BLaER1 treated with 17β-estradiol and CSF1 and Interleukin-3, amounts not matched to agents 10 nM and 100 nM (cell line): Measurements from ENCODE around the gene GNPTAB.

Source experiments
- H3K27ac ChIP-seq, 11 experiments: shearing (Covaris generic); formaldehyde crosslinking; 2 replicates each; pipeline ENCODE4 v1.8.1; 2022
- H3K27me3 ChIP-seq, 11 experiments: shearing (Covaris generic); formaldehyde crosslinking; 2 replicates each; pipeline ENCODE4 v1.8.1; 2022
- H3K36me3 ChIP-seq, 11 experiments: shearing (Covaris generic); formaldehyde crosslinking; 2 replicates each; pipeline ENCODE4 v1.8.1; 2022
- H3K4me1 ChIP-seq, 10 experiments: shearing (Covaris generic); formaldehyde crosslinking; 2 replicates each; pipeline ENCODE4 v1.8.1; 2022
- H3K4me2 ChIP-seq, 11 experiments: shearing (Covaris generic); formaldehyde crosslinking; 2 replicates each; pipeline ENCODE4 v1.8.1; 2022
- H3K4me3 ChIP-seq, 10 experiments: shearing (Covaris generic); formaldehyde crosslinking; 2 replicates each; pipeline ENCODE4 v1.8.1; 2022
- H3K9ac ChIP-seq, 11 experiments: shearing (Covaris generic); formaldehyde crosslinking; 2 replicates each; pipeline ENCODE4 v1.8.1; 2022
- H3K9me3 ChIP-seq, 11 experiments: shearing (Covaris generic); formaldehyde crosslinking; replicated peaks in 1 of 11; 2 replicates each; pipeline ENCODE4 v1.8.1; 2022
- H4K20me1 ChIP-seq, 11 experiments: shearing (Covaris generic); formaldehyde crosslinking; 2 replicates each; pipeline ENCODE4 v1.8.1; 2022
- Cebpa-rat ChIP-seq, 11 experiments: shearing (Covaris generic); IDR thresholded peaks; 2 replicates each; pipeline ENCODE4 v1.8.1; 2022

Gene GNPTAB

DNA sequence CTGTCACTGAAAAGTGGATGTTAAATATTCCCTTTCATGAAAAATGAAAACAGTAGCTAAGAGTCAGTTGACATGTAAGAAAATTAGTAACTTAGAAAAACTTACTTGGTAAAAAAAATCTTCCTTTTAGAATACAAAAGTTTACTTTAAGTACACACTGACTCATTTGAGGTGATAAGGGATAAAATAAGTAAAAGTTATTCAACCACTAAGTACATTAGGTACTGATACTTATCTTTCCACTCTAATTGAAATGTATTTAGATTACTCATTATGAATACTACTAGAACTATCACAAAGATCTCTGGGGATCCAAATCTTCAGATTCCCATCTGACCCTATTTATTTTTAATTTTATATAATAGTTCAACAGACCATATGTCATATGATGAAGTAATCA lies 103.7 kb downstream of the GNPTAB start:
- Histone ChIP-seq H4K20me1 (no peaks in the 10 kb centered on the region), H3K36me3 (peaks cover 23 to 70% (median 47%) of the 10 kb centered on the region in 11 experiments), H3K9me3 (no peaks in the 10 kb centered on the region), H3K9ac (no peak overlapping the region), H3K4me1 (no peaks in the 10 kb centered on the region), H3K27me3 (no peaks in the 10 kb centered on the region), H3K27ac (no peak overlapping the region), H3K4me2 (no peak overlapping the region), H3K4me3 (no peak overlapping the region)
- TF ChIP-seq Cebpa-rat (IDR thresholded peaks at IDR 0.05) = no peak

GRCh38 chr12:101722392-101722791 lies 108.4 kb downstream of the GNPTAB start:
- H3K9me3 ChIP-seq = no peaks in the 10 kb centered on the region
- H3K27me3 ChIP-seq = no peaks in the 10 kb centered on the region
- TF ChIP-seq Cebpa-rat (IDR thresholded peaks at IDR 0.05) = no peak
- no peak overlapping the region for H3K9ac ChIP-seq
- no peak overlapping the region for H3K4me2 ChIP-seq
- H3K4me3 ChIP-seq = no peak overlapping the region
- no peak overlapping the region for H3K27ac ChIP-seq
- peaks cover 17 to 72% (median 38%) of the 10 kb centered on the region in 11 experiments for H3K36me3 ChIP-seq
- H3K4me1 ChIP-seq = no peaks in the 10 kb centered on the region
- H4K20me1 ChIP-seq = no peaks in the 10 kb centered on the region

GRCh38 chr12:101720118-101720517 lies 110.6 kb downstream of the GNPTAB start:
- Histone ChIP-seq H3K9ac (no peak overlapping the region), H3K27me3 (no peaks in the 10 kb centered on the region), H3K4me3 (no peak overlapping the region), H3K36me3 (peaks cover 17 to 59% (median 26%) of the 10 kb centered on the region in 11 experiments; a peak in 21 of 22 replicates), H3K4me1 (peaks cover 0 to 9% (median 3%) of the 10 kb centered on the region in 10 experiments; a peak in 10 of 20 replicates), H4K20me1 (peaks cover 0 to 8% (median 0%) of the 10 kb centered on the region in 11 experiments; a peak in 1 of 22 replicates), H3K27ac (no peak overlapping the region), H3K9me3 (no peaks in the 10 kb centered on the region), H3K4me2 (no peak overlapping the region)
- no peak for TF ChIP-seq Cebpa-rat (IDR thresholded peaks at IDR 0.05)

DNA sequence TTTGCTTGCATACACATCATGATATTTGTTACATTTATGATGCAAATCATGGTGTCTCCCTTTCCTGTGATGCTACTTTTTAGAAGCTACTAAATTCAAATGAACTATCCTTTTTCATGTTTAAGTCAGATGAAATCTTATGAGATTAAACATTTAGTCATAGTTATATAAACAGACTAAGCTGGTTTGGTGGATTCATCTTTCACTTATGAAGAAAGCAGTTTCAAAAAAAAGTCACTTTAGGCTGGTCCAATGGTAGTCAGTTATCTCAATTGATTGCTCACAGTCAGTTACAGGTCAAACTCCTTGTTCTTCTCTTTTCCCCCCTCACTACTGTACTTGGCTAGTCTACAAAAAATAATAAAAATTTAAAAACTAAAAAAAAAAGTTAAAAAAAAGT lies 111.2 kb downstream of the GNPTAB start:
- Histone ChIP-seq H3K9me3 (no peaks in the 10 kb centered on the region), H3K27ac (no peak overlapping the region), H3K4me1 (peaks cover 0 to 15% (median 8%) of the 10 kb centered on the region in 10 experiments; a peak in 10 of 20 replicates), H4K20me1 (peaks cover 0 to 11% (median 0%) of the 10 kb centered on the region in 11 experiments; a peak in 1 of 22 replicates), H3K27me3 (no peaks in the 10 kb centered on the region), H3K4me2 (no peak overlapping the region), H3K36me3 (peaks cover 15 to 55% (median 23%) of the 10 kb centered on the region in 11 experiments; a peak in 20 of 22 replicates), H3K9ac (no peak overlapping the region), H3K4me3 (no peak overlapping the region)
- no peak for TF ChIP-seq Cebpa-rat (IDR thresholded peaks at IDR 0.05)

DNA sequence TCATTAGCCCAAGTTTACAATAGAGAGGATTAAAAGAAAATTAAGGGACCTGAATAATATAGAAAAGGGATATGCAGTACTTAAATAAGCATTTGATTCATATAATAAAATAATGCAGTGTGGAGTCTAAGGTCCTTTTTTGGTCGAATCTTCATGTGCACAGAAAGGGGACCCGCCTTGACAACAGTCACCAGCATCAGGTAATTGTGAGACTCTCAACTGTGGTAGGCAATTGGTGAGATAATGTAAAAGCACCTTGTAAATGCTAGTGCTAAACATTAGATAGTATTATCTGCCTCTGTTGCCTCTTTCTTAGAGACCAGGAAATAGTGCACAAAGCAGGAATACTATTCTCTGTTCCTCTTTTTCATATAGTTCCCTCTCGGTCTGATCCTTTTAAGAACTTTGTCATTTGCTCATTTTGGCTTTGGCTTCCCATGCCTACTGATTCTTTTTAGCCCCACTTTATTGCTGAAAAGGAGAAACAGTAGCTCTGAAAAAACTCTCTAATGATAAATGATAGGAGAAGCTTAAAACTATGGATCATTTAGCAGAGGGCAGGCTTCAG lies 115.8 kb downstream of the GNPTAB start:
- H3K4me2 ChIP-seq = peak overlapping the region in 6 of 11 experiments; percentile 34 to 53 (median 46); a peak in 10 of 22 replicates

GRCh38 chr12:101713930-101714329 lies 116.8 kb downstream of the GNPTAB start:
- no peak for TF ChIP-seq Cebpa-rat (IDR thresholded peaks at IDR 0.05)
- H3K27ac ChIP-seq = no peak overlapping the region

More for the DNA sequence above, 115.8 kb downstream of the GNPTAB start:
- peaks cover 0 to 32% (median 11%) of the 10 kb centered on the region in 10 experiments; a peak in 10 of 20 replicates for H3K4me1 ChIP-seq
- no peak overlapping the region for H3K27ac ChIP-seq
- no peaks in the 10 kb centered on the region for H3K9me3 ChIP-seq
- no peak for TF ChIP-seq Cebpa-rat (IDR thresholded peaks at IDR 0.05)
- peaks cover 0 to 24% (median 0%) of the 10 kb centered on the region in 11 experiments; a peak in 5 of 22 replicates for H4K20me1 ChIP-seq
- peaks cover 0 to 30% (median 6%) of the 10 kb centered on the region in 11 experiments; a peak in 8 of 22 replicates for H3K36me3 ChIP-seq
- H3K27me3 ChIP-seq = no peaks in the 10 kb centered on the region
- no peak overlapping the region for H3K4me3 ChIP-seq
- no peak overlapping the region for H3K9ac ChIP-seq

GRCh38 chr12:101713059-101713682 lies 117.6 kb downstream of the GNPTAB start:
- TF ChIP-seq Cebpa-rat (IDR thresholded peaks at IDR 0.05) = no peak
- Histone ChIP-seq H3K9me3 (no peaks in the 10 kb centered on the region), H3K27me3 (no peaks in the 10 kb centered on the region), H4K20me1 (peaks cover 0 to 28% (median 0%) of the 10 kb centered on the region in 11 experiments; a peak in 5 of 22 replicates), H3K4me1 (peaks cover 0 to 41% (median 19%) of the 10 kb centered on the region in 10 experiments; a peak in 11 of 20 replicates), H3K27ac (no peak overlapping the region), H3K4me2 (peak overlapping the region in 1 of 11 experiments; percentile 57; a peak in 2 of 22 replicates), H3K9ac (0 out of 22 replicates have a peak overlapping the region, but pooled peaks of 1 of the 11 experiments have one; percentile 34), H3K36me3 (peaks cover 0 to 12% (median 3%) of the 10 kb centered on the region in 11 experiments; a peak in 8 of 22 replicates), H3K4me3 (no peak overlapping the region)

More at GRCh38 chr12:101713930-101714329, 116.8 kb downstream of the GNPTAB start:
- Histone ChIP-seq H3K36me3 (peaks cover 0 to 20% (median 6%) of the 10 kb centered on the region in 11 experiments; a peak in 8 of 22 replicates), H3K9me3 (no peaks in the 10 kb centered on the region), H3K4me2 (no peak overlapping the region), H3K4me1 (peaks cover 0 to 41% (median 19%) of the 10 kb centered on the region in 10 experiments; a peak in 11 of 20 replicates), H3K27me3 (no peaks in the 10 kb centered on the region), H3K4me3 (no peak overlapping the region), H4K20me1 (peaks cover 0 to 28% (median 0%) of the 10 kb centered on the region in 11 experiments; a peak in 5 of 22 replicates), H3K9ac (no peak overlapping the region)

GRCh38 chr12:101710288-101710687 lies 120.5 kb downstream of the GNPTAB start:
- no peak for TF ChIP-seq Cebpa-rat (IDR thresholded peaks at IDR 0.05)
- H3K27ac ChIP-seq = no peak overlapping the region
- H3K36me3 ChIP-seq = no peaks in the 10 kb centered on the region
- no peak overlapping the region for H3K9ac ChIP-seq
- no peak overlapping the region for H3K4me3 ChIP-seq
- H3K4me1 ChIP-seq = peaks cover 0 to 34% (median 17%) of the 10 kb centered on the region in 10 experiments; a peak in 11 of 20 replicates
- no peaks in the 10 kb centered on the region for H3K9me3 ChIP-seq
- no peaks in the 10 kb centered on the region for H3K27me3 ChIP-seq
- H4K20me1 ChIP-seq = peaks cover 0 to 22% (median 0%) of the 10 kb centered on the region in 11 experiments; a peak in 6 of 22 replicates
- peak overlapping the region in 3 of 11 experiments; percentile 26 to 43 (median 37); a peak in 3 of 22 replicates for H3K4me2 ChIP-seq
